ENCODE measurements around the gene ZMPSTE24.

GRCh38 chr1:40291293-40291692, 33.3 kb downstream of the ZMPSTE24 start:
- TF ChIP-seq POLR2A (IDR thresholded peaks at IDR 0.05) (no peak), CTCF (IDR thresholded peaks at IDR 0.05) (no peak)

All from testis (tissue), 2 donors.